Measurements from ENCODE around the gene SLC17A7. TPM values are rescaled to one million over a fixed set of nuclear protein-coding genes. Genes with fewer than 3 reads are reported as not detected.

Gene SLC17A7
- total and polyA plus RNA-seq, 10 donors, result 0.07 to 0.13 (median 0.10) TPM; not detected in 5

DNA sequence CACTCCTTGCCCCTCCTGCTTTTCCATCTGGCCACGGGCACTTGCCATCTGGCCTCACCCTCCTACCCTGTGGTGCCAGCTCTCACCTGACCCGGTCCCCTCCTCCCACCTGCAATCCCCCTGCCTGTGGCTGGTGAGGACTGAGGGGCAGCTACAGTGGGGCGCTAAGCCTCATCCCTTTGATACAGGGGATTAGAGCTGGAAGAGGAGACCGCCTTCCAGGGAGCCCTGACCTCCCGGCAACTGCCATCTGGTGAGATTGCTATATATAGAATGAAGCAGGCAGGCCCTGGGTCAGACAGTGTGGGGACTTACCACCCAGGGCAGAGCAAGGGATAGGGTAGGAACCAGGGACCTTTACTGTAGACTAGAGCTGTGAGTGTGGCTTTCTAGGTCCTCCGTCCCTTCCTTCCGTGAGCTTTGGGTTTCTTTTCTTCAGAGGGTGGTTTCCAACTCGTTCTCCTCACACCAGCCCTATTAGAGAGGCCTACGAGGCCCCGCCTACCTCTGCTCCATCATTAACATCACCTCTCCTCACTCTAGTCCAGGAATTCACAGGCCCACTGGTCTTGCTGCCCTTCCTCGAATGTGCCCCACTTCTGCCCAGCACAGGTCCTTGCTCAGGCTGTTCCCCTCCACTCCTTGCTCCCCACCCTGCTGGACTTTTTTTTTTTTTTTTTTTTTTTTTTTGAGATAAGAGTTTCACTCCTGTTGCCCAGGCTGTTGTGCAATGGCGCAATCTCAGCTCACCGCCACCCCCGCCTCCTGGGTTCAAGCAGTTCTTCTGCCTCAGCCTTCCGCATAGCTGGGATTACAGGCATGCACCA is 45.5 kb downstream of the SLC17A7 start:
- intact Hi-C loops (cut with DNase I; ENCODE audit: low total_unique reads), result no loop called here
- H3K4me3 ChIP-seq, result no peak overlapping the region

DNA sequence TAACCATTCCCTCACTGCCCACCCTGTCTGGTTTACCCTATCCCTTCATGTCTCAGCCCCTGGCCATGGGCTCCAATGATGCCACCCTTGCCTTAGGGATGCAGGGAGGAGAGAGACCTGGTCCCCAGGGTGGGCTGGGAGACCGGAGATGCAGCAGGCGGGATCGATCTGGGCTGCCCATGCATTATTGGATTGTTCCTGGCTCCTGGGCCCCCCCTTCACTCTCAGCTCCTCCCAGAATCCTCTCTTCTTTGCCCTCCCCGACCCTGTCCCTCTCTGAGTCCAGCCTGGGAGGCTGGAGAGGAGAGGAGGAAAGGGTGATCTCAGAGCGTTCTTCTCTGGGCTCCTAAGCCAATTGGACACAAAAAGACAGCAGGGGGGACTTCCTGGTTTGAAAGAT is 47.4 kb downstream of the SLC17A7 start:
- H3K4me1 ChIP-seq, result peaks cover 0 to 26% (median 11%) of the 10 kb centered on the region in 6 donors
- peaks cover 0 to 20% (median 0%) of the 10 kb centered on the region in 7 donors for H3K27me3 ChIP-seq (replicated peaks in 1 of 7)
- TF ChIP-seq, protein P1, sequence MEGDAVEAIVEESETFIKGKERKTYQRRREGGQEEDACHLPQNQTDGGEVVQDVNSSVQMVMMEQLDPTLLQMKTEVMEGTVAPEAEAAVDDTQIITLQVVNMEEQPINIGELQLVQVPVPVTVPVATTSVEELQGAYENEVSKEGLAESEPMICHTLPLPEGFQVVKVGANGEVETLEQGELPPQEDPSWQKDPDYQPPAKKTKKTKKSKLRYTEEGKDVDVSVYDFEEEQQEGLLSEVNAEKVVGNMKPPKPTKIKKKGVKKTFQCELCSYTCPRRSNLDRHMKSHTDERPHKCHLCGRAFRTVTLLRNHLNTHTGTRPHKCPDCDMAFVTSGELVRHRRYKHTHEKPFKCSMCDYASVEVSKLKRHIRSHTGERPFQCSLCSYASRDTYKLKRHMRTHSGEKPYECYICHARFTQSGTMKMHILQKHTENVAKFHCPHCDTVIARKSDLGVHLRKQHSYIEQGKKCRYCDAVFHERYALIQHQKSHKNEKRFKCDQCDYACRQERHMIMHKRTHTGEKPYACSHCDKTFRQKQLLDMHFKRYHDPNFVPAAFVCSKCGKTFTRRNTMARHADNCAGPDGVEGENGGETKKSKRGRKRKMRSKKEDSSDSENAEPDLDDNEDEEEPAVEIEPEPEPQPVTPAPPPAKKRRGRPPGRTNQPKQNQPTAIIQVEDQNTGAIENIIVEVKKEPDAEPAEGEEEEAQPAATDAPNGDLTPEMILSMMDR (IDR thresholded peaks at IDR 0.05 in 8 of 11, conservative IDR thresholded peaks at IDR 0.05 in 3 of 11), result no peak
- no peak for TF ChIP-seq POLR2AphosphoS5 (IDR thresholded peaks at IDR 0.05)
- TF ChIP-seq POLR2A (IDR thresholded peaks at IDR 0.05), result no peak
- no peak overlapping the region for H3K27ac ChIP-seq
- WGBS, 5 donors, result 64 to 79% (median 74%) methylated on average over 4 to 5 of the region's 5 CpGs
- intact Hi-C loops (cut with DNase I; ENCODE audit: low total_unique reads), result loop anchor here (2.0 kb wide), 1 partner anchor 49 kb away; no protein-coding TSS in a partner anchor
- no peak for DNase-seq
- no peaks in the 10 kb centered on the region for H3K36me3 ChIP-seq
- no peaks in the 10 kb centered on the region for H3K9me3 ChIP-seq
- no peak overlapping the region for H3K4me3 ChIP-seq

More for the DNA sequence above, 45.5 kb downstream of the SLC17A7 start:
- no peak for TF ChIP-seq POLR2AphosphoS5 (IDR thresholded peaks at IDR 0.05)
- no peak for TF ChIP-seq POLR2A (IDR thresholded peaks at IDR 0.05)
- TF ChIP-seq, protein P1 (IDR thresholded peaks at IDR 0.05 in 8 of 11, conservative IDR thresholded peaks at IDR 0.05 in 3 of 11), result no peak
- Histone ChIP-seq H3K36me3 (no peaks in the 10 kb centered on the region), H3K27me3 (replicated peaks in 1 of 7) (peaks cover 0 to 20% (median 0%) of the 10 kb centered on the region in 7 donors), H3K9me3 (no peaks in the 10 kb centered on the region), H3K27ac (no peak overlapping the region), H3K4me1 (peaks cover 0 to 16% (median 10%) of the 10 kb centered on the region in 6 donors)
- no peak for DNase-seq
- WGBS, 5 donors, result 71 to 82% (median 80%) methylated on average over 15 of the region's 15 CpGs

DNA sequence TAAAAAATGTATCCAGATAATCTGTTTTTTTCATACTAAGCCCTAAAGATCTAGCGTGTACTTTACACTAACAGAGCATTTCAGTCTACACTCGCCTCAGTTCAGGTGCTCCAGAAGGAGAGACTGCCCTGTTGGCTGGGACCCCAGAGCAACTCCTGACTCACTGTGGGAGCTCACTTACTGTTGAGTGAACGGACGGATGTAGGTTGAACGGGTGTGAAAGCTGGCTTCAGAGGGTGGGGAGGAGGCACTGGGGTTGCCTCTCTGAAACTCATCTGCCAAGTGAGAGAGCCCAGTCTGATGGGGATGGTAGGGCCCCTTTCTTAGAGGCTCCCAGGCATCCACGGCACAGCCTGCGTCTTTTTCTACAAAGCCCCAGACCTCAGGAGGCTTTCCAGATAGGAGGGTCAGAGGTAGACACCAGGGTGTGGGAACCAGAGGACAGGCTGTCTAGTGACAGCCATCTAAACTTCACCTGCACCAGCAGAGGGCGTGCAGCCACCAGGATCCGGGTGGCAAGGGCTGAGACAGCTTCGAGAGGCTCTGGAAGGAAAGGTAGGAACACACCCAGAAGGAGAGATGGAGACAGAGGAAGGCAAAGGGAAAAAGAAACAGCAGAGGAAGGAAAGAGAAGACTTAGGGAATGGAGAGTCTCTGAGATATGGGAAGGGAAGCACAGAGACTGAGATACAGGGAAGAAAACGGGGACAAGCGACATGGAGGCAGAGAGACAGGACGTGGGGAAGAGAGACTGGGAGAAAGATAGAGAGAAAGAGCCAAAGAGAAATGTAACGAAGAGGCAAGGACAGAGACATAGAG is 49.5 kb downstream of the SLC17A7 start:
- H3K4me3 ChIP-seq, result no peak overlapping the region
- peak; percentile 93 for DNase-seq
- H3K4me1 ChIP-seq, result peaks cover 0 to 44% (median 13%) of the 10 kb centered on the region in 6 donors
- intact Hi-C loops (cut with DNase I; ENCODE audit: low total_unique reads), result loop anchor here (2.0 kb wide), 1 partner anchor 51 kb away; no protein-coding TSS in a partner anchor
- peaks cover 0 to 19% (median 0%) of the 10 kb centered on the region in 7 donors for H3K27me3 ChIP-seq (replicated peaks in 1 of 7)
- WGBS, 5 donors, result 24 to 31% (median 28%) methylated on average over 12 to 14 of the region's 14 CpGs
- peak overlapping the region in 6 of 8 donors; percentile 18 to 71 (median 52) for H3K27ac ChIP-seq
- H3K9me3 ChIP-seq, result no peaks in the 10 kb centered on the region
- H3K36me3 ChIP-seq, result no peaks in the 10 kb centered on the region
- TF ChIP-seq, protein P1 (IDR thresholded peaks at IDR 0.05 in 8 of 11, conservative IDR thresholded peaks at IDR 0.05 in 3 of 11), result peak; percentile 73 to 91 (median 84)
- TF ChIP-seq POLR2A (IDR thresholded peaks at IDR 0.05), result no peak
- TF ChIP-seq POLR2AphosphoS5 (IDR thresholded peaks at IDR 0.05), result peak in 2 of 3 donors; percentile 34 to 41

Data from spleen (tissue), 11 donors.